ENCODE data around the gene SMG6. TPM values are rescaled to one million over a fixed set of nuclear protein-coding genes. Genes with fewer than 3 reads are reported as not detected.
"Not testable (repeated sequence)": the region's sequence is repeated elsewhere in the genome, so short reads cannot be mapped to it uniquely, and the experiment has no call there.

The SMG6 gene
- total and polyA plus RNA-seq, 5 experiments from 2014 or later = 5.3 to 51.4 (median 13.5) TPM

- Mint-ChIP-seq H3K4me3 (no peak overlapping the region), H3K27ac (no peak overlapping the region), H3K9me3 (no peaks in the 10 kb centered on the region), H3K36me3 (peaks cover 0 to 2% (median 0%) of the 10 kb centered on the region in 3 donors), H3K27me3 (peaks cover 0 to 30% (median 3%) of the 10 kb centered on the region in 5 donors), H3K4me1 (peaks cover 0 to 4% (median under 1%) of the 10 kb centered on the region in 4 donors)
- DNase-seq = no peak
- no peak for ATAC-seq
- POLR2A ChIA-PET = no interaction called here
Observed at GRCh38 chr17:2013994-2014317, 289.6 kb downstream of the SMG6 start.

- H3K4me1 Mint-ChIP-seq, POLR2A ChIA-PET, ATAC-seq, H3K9me3 Mint-ChIP-seq, H3K27ac Mint-ChIP-seq, DNase-seq, H3K36me3 Mint-ChIP-seq, H3K4me3 Mint-ChIP-seq: not testable (repeated sequence)
- peaks cover 0 to 27% (median 6%) of the 10 kb centered on the region in 5 donors for H3K27me3 Mint-ChIP-seq
Observed at GRCh38 chr17:2013220-2013993, 290.2 kb downstream of the SMG6 start.

DNA sequence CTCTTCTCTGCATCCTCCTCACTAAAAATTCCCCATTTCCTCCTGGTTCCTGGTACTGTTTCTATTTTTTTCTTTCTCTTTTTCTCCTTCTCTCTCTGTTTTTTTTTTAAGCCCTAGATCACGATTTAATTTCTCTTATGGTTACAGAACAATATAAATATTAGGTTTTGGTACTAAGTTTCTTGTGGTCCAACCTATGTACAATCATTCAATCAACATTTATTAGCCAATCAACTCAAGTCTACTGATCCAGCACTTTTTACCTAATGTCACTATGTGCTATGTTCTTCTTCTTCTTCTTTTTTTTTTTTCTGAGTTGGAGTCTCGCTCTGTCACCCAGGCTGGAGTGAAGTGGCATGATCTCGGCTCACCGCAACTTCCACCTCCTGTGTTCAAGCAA is 291.1 kb downstream of the SMG6 start:
- ATAC-seq (no peak), DNase-seq (no peak)
- peaks cover 0 to 19% (median 4%) of the 10 kb centered on the region in 5 donors for H3K27me3 Mint-ChIP-seq
- peaks cover 0 to 2% (median 0%) of the 10 kb centered on the region in 3 donors for H3K36me3 Mint-ChIP-seq
- peaks cover 0 to 4% (median 2%) of the 10 kb centered on the region in 4 donors for H3K4me1 Mint-ChIP-seq
- POLR2A ChIA-PET = no interaction called here
- H3K4me3 Mint-ChIP-seq = no peak overlapping the region
- H3K27ac Mint-ChIP-seq = no peak overlapping the region
- no peaks in the 10 kb centered on the region for H3K9me3 Mint-ChIP-seq

DNA sequence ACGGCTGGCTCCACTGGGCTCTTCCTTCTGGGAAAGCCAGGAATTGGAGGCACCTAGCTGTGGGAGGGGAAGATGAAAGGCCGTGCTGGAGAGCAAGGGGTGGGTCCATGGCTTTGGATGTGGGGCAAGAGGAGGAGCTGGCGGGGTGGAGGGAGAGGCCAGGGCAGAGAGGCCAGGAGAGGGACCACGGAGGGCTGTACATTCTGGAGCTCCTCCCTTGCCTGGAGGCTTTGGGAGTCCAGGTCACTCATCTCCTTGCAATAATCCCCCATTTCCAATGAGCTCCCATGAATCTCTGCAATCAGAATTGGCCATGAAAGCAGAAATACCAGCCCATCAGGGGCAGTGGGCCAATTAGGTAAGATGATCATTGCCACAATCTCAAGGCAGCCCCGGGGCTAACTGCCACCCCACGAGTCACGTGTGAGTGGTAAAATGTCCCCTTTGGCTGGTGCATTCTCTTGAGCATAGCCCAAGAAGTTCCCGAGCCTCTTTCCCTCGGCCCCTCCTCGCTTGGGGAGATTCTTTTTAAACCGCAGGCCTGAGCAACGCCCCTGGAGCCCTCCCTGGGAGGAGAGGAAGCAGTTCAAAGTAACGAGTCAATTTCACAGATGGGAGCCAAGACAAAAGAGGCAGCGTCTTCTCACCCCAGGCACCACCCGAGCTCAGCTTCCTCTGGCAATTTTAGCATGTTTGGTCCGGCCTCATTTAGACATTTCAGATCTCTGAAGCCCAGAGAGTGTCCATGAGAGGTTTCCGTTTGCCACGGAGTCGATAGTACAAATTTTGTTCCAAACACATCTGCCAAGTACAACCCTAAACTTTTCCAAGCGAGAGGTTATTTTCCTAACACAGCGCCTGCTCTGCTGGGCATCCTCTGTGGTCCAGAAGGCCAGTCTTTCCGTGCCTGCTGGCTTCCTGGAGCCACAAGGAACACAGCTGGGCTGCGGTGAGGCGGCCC is 291.9 kb downstream of the SMG6 start:
- Mint-ChIP-seq H3K4me1 (peaks cover 0 to 4% (median 2%) of the 10 kb centered on the region in 4 donors), H3K27ac (peak overlapping the region in 2 of 10 donors; percentile 12 to 59), H3K27me3 (peaks cover 0 to 18% (median 4%) of the 10 kb centered on the region in 5 donors), H3K4me3 (no peak overlapping the region), H3K36me3 (peaks cover 0 to 2% (median 0%) of the 10 kb centered on the region in 3 donors), H3K9me3 (no peaks in the 10 kb centered on the region)
- POLR2A ChIA-PET = interaction anchor here (0.6 kb wide), 1 partner anchor 313 kb away, joined by 3 read pairs; no protein-coding TSS in a partner anchor
- DNase-seq (no peak), ATAC-seq (no peak)

Small RNA genes lying within 50 kb of the gene (microRNA-seq; reads per million reads assigned to microRNA genes)
- gene MIR132 (ENCODE audit: borderline microRNAs expressed) = 188 reads per million, percentile 71 among the genes with 10 or more reads in this experiment
- gene MIR212 (ENCODE audit: borderline microRNAs expressed) = 2.7 reads per million

Other genes with a start within 250 kb of the SMG6 start
- 1 to 10 TPM; 1.5 to 1.6 TPM for gene HIC1, start 248.7 kb downstream of the SMG6 start, total RNA-seq
- under 1 TPM in 2 of 3 donors, not detected in 1; 0.08 to 0.10 TPM for gene HIC1, start 248.7 kb downstream of the SMG6 start, polyA plus RNA-seq
- gene SRR, start 165 bp upstream of the SMG6 start, total RNA-seq = 1 to 10 TPM; 6.1 to 7.3 TPM
- 1 to 10 TPM; 3.6 to 9.6 (median 8.4) TPM for gene SRR, start 165 bp upstream of the SMG6 start, polyA plus RNA-seq
- gene TSR1, start 32.7 kb upstream of the SMG6 start, total RNA-seq = 10 to 100 TPM; 35.1 to 37.1 TPM
- 10 to 100 TPM; 12.0 to 22.1 (median 14.0) TPM for gene TSR1, start 32.7 kb upstream of the SMG6 start, polyA plus RNA-seq
- 100 to 1,000 TPM; 160 to 179 TPM for gene SGSM2, start 33.7 kb upstream of the SMG6 start, total RNA-seq
- gene SGSM2, start 33.7 kb upstream of the SMG6 start, polyA plus RNA-seq = 10 to 100 TPM; 12.1 to 22.6 (median 13.1) TPM
- gene MNT, start 97.3 kb upstream of the SMG6 start, total RNA-seq = 10 to 100 TPM; 60.8 to 67.4 TPM
- gene MNT, start 97.3 kb upstream of the SMG6 start, polyA plus RNA-seq = under 1 TPM; 0.73 to 0.96 (median 0.79) TPM
- gene METTL16, start 208.1 kb upstream of the SMG6 start, total RNA-seq = 10 to 100 TPM; 63.9 to 67.2 TPM
- 10 to 100 TPM; 18.7 to 35.1 (median 24.1) TPM for gene METTL16, start 208.1 kb upstream of the SMG6 start, polyA plus RNA-seq

Data from naive thymus-derived CD8-positive, alpha-beta T cell (primary cell).